Heart left ventricle (tissue), 13 donors: ENCODE measurements around the gene STRA8.

Experiments
- CTCF ChIP-seq, 12 donors: fragments of 200-600 bp; sonication (generic) in 4 of 12; IDR thresholded peaks; one replicate each; pipeline versions ENCODE4 v1.5.0 to v1.8.0; 2018 to 2022; ENCODE audit warnings: antibody characterized with exemption in 12 of 12, mild to moderate bottlenecking in 5 of 12
- POLR2A ChIP-seq, 2 donors: fragments of 450-650 bp; IDR thresholded peaks; one replicate each; pipeline ENCODE4 v1.6.1; 2017; ENCODE audit warnings: antibody characterized with exemption in 2 of 2, mild to moderate bottlenecking in 2 of 2, moderate library complexity in 2 of 2
- donor health status: ischemic (EF 13 %, LVEDD 7.1; RV severe dilation, severe dysfunction).
- donor health status: DM: no; HTN: yes; CAD: no.
- donor health status: DM: no; HTN: no; CAD: no.
- donor health status: ischemic (EF 25% LVEDD 6.9; RV normal size, moderate dysfunction).
- donor health status: ischemic (EF 25% LVEDD 5.7; RV mildly dilated, moderate dysfunction).
- donor health status: ischemic (EF 35%, LVEDD 5.7; RV mildly dilated, moderate dysfunction).
- donor health status: nonischemic (EF 11% LVEDD 7.7; RV severe dilation, severe dysfunction).
- donor health status: DM: yes; HTN: yes; CAD: no.
- donor health status: PGD.
- donor health status: ischemic (EF 29% LVEDD 5.4; RV normal size, mild dysfunction).
- donor health status: nonischemic (EF 23%, LVEDD 6.1; RV moderate dilation, normal function).

DNA sequence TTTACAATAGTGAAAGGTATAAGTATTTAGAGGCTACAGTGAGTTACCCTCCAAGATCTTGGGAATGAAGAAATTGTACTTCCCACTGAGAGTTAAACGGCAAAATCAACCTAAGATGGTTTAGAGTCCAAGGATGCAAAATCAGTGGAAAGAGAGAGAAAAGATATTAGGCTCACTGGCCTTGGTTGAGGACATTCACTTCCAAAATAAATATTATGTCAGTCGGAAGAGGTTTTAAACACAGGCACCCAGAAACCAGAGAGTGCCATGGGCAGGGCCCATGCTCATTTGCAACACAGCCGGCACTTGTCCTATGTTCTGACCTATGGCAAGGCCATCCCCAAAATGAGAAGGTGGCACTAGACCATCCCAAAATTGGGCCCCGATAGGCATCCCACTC lies 18.5 kb upstream of the STRA8 start:
- no peak for TF ChIP-seq CTCF (IDR thresholded peaks at IDR 0.05)
- no peak for TF ChIP-seq POLR2A (IDR thresholded peaks at IDR 0.05)
